HG03103 (cell line): ENCODE data around the gene WDFY2.
"Not testable (repeated sequence)": the region's sequence is repeated elsewhere in the genome, so short reads cannot be mapped to it uniquely, and the experiment has no call there.

Experiments
- ATAC-seq: cut with Tn5 transposase; IDR thresholded peaks from one replicate; pipeline ENCODE4 v1.9.1; 2021; ENCODE audit warnings: low read depth; ENCODE audit not compliant: unreplicated experiment

WDFY2 gene

DNA sequence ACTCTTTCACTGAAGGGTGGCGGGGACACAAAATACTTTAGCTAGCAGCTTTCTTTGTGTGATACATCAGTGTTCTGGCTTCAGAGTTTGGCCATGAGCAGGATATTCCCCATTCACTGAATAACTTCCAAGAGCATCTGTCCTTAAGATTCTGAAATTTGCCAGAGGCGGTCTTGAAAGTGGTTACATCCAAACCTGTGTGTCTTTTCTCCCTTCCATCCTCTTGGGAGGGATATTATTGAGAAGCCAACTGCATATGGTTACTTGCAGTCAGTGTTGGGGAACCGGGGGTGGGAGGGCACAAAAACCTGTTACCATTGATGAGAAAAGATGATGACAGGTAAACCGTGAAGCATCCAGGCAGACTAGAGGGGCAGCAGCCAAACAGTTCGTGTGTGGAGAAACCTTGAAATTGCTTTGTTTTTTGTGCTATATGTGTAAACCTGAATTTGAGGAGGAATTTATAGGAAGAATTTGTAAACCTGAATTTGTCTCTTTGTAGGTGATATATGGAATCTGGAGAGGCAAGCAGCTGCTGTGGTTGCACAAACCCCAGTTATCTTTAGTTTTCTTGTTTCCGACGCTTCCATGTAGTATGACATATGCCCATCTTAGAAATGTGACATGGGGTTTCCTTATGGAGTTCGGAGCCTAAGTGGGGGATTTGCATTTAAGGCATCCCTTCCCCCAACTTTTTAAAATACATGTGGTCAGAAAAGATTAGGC lies 104.8 kb downstream of the WDFY2 start:
- ATAC-seq: no peak

- no peak for ATAC-seq
These were observed 105.4 kb downstream of the WDFY2 start for GRCh38 chr13:51689663-51689996.

DNA sequence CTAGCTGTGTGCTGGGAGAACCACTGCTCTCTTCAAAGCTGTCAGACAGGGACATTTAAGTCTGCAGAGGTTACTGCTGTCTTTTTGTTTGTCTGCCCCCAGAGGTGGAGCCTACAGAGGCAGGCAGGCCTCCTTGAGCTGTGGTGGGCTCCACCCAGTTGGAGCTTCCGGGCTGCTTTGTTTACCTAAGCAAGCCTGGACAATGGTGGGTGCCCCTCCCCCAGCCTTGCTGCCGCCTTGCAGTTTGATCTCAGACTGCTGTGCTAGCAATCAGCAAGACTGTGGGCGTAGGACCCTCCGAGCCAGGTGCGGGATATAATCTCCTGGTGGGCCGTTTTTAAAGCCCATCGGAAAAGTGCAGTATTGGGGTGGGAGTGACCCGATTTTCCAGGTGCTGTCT lies 111.4 kb downstream of the WDFY2 start:
- not testable (repeated sequence) for ATAC-seq

DNA sequence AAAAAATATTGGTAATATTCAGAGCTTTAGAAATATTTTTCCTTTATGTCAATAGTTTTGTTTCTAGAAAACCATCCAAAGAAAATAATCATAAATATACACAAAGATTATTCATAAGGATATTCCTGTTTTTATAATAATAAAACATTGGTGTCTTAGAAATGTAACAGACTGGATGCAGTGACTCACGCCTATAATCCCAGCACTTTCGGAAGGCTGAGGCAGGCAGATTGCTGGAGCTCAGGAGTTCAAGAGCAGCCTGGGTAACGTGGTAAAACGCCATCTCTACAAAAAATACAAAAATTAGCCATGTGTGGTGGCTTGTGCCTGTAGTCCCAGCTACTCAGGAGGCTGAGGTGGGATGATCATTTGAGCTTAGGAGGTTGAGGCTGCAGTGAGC lies 112.9 kb downstream of the WDFY2 start:
- ATAC-seq: no peak

GRCh38 chr13:51697855-51698254 lies 113.6 kb downstream of the WDFY2 start:
- no peak for ATAC-seq

DNA sequence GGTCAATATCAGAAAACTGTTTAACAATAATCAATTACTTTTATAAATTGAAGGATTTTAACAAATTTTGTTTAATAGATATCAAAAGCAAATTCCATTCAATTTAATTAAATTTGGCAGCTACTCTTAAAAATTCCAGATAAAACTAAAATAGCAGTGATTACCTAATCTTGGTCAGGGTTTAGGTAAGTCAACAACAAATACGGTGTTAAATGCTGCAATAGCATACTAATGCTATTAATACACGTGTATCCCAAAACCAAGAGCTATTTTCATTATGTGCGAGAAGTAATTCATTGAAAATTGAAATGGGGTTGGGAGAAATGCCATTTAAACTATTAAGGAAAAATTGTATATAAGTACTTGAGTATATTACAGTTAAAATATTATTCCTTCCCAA lies 114.1 kb downstream of the WDFY2 start:
- ATAC-seq: no peak

DNA sequence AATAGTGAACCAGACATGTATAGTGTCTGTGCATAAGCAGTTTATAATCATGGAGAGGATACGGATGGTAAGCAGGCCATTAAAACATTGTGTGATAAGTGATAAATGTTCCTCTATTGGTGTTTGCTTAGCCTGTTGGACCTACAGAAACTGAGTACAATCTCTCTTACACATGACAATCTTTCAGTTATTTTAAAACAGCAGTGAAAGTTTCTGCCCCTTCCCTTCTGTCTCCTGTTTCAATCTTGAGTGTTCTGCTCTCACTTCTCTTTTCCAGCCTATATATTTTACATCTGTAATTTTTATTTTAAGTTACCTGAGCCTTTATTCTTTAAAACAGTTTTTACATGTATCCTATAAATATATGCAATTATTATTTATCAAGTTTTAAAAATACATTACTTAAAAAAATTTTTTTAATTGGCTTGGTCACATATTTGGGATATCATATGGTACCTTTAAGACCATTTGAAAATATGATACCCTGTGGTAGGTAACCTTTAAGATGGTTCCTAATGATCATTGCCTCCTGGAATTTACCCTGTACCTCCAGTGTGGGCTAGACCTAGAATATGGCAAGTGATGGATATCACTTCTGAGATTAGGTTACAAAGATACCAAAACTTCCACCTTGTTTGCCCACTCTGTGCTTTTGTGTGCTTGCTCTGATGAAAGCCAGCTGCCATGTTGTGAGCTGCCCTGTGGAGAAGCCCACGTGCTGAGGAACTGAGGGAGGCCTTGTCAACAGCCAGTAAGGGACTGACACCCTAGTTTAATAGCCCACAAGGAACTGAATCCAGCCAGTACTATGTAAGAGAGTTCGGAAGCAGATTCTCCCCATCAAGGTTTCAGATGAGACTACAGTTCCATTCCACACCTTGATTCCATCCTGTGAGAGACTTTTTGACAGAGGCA lies 120.4 kb downstream of the WDFY2 start:
- peak; percentile 87 for ATAC-seq

DNA sequence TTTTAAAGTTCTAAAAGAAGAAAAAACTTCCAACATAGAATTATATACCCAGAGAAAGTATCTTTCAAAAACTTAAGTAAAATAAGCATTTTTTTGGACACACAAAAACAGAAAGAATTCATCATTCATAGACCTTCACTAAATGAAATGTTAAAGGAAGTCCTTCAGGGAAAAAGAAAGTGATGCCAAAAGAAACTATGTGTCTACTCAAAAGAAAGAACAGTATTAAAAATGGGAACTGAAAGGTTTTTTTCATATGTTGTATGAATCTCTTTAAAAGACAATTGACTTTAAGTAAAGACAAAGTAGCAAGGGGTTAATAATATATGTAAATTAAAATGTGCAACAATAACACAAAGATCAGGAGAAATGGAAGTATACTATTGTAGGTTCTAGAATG lies 123.2 kb downstream of the WDFY2 start:
- no peak for ATAC-seq

GRCh38 chr13:51713807-51714206 lies 129.5 kb downstream of the WDFY2 start:
- no peak for ATAC-seq

DNA sequence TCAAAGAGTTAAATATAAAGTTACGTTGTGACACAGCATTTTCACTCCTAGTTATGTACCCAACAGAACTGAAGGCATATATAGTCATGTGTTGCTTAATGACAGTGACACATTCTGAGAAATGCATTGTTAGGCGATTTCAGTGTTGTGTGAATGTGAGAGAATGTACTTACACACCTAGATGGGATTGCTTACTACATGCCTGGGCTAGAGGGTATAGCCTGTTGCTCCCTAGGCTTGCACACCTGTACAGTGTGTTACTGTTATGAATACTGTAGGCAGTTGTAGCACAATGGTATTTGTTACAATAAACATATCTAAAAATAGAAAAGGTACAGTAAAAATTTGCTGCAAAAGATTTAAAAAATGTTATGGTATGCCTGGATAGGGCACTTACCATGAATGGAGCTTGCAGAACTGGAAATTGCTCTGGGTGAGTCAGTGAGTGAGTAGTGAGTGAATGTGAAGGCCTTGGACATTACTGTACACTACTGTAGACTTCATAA lies 130.5 kb downstream of the WDFY2 start:
- peak; percentile 76 for ATAC-seq

GRCh38 chr13:51715613-51716012 lies 131.4 kb downstream of the WDFY2 start:
- no peak for ATAC-seq

- ATAC-seq: no peak
These were observed 133.6 kb downstream of the WDFY2 start for GRCh38 chr13:51717786-51718398.

DNA sequence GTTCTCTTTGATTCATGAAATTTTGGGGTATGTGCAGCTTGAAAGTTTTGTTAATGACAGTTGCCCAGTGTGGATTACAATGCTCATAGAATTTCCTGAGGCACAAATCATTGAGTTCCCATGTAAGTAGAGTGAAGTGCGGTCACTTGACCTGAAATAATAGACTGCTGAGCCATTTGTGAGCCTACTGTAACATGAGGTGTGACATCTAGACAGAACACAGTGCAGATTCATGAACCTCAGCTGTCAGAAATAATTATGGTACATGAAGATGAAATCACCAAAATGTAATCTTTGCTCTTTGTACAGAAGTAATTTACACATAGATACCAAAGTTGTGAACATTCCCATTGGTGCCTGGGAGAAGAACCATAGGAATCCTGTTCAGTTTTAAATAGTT lies 135.1 kb downstream of the WDFY2 start:
- ATAC-seq: no peak

GRCh38 chr13:51721496-51721895 lies 137.2 kb downstream of the WDFY2 start:
- ATAC-seq: peak; percentile 89

GRCh38 chr13:51723529-51723928 lies 139.3 kb downstream of the WDFY2 start:
- ATAC-seq: no peak

DNA sequence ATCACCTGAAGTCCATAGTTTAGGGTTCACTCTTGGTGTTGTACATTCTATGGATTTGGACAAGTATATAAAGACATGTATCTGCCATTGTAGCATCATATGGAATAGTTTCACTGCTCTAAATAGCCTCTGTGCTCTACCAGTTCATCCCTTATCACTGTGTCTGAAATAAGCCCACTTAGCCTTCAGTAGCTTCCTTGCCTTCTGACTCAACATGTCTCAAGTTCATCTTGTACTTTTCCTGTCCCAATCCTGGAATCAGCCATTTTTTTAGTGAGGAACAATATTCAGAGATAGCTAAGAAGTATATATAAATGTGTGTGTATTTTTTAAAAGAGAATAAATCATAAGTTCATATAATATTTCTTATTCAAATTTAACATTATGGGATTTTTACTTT lies 140.5 kb downstream of the WDFY2 start:
- ATAC-seq: no peak

GRCh38 chr13:51726446-51727193 lies 142.4 kb downstream of the WDFY2 start:
- ATAC-seq: no peak

DNA sequence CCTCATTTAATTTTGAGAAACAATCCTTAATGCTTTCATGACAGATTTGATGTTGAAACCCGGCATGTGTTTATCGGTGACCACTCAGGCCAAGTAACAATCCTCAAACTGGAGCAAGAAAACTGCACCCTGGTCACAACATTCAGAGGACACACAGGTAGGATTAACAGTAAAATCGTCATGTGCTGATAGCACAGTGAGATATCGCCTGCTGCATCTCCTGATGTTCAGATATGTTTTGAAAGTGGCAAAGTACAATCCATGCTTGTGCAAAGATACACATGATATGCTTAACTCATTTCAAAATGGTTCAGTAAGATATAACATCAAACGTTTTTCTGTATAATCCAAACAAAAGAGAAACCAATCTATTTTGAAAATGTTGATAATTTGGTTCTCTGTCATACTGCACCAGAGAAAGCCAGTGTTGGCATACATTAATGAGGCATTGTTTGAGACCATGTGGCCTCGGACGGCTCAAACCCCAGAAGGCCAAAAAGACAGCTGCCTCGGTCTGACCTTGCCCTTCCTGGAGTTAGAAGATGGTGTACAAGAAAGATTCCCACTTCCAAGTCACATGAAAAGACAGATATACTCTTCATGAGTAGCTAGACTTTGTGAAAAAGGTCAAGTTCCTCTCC lies 143.5 kb downstream of the WDFY2 start:
- ATAC-seq: no peak

DNA sequence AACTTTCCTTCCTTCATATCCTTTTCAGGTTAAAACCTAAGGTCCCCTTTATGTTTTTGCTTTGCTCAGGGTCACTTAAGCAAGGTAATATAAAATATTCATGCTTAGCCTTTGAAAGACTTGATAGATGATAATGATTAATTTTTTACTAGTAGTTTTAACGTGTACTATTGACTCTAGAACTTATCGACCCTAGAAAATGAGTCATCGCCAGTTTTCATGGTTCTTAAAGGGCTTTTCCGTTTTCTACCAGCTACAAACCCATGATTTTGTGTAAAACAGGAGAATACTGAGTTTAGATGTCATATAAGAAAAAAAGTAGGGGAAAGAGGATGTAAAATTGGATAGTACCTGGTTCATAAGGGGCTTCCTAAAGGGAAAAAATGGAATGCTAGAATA lies 144.0 kb downstream of the WDFY2 start:
- no peak for ATAC-seq

DNA sequence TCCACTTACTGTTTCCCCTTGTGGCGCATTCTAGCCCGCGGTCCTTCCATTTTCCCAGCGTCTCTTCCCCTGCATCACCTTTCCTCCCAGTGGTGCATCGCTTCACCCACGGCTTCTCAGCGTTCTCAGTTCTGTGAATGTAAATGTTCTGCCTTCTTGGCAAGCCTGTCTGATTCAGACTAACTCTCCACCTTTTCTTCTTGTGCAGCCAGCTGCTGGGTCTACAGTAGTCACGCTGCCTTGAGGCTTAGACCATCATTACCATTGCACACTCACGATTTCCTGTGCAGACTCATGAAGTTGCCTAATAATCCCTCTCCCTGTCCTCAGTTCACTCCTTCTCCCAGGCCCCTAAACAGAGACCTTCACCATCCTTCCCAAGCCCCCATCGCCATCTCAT lies 144.7 kb downstream of the WDFY2 start:
- ATAC-seq: no peak
